Lower leg skin (tissue), 4 donors: Measurements from ENCODE around the gene MSANTD3. TPM values are rescaled to one million over a fixed set of nuclear protein-coding genes. Genes with fewer than 3 reads are reported as not detected.

ENCODE experiments used
- DNase-seq, 2 donors: peaks; one replicate each; pipeline ENCODE4 v3.0.0-alpha.2; 2019; ENCODE audit warnings: low spot score in 2 of 2
- H3K4me3 ChIP-seq: fragments of 200-600 bp; sonication (generic); 2 replicates; pipeline ENCODE4 v1.5.1; 2017; ENCODE audit warnings: mild to moderate bottlenecking, low read depth; ENCODE audit not compliant: poor library complexity, severe bottlenecking
- CTCF ChIP-seq, 3 donors: fragments of 450-650 bp; IDR thresholded peaks; one replicate each; pipeline ENCODE4 v1.5.1; 2016; ENCODE audit warnings: antibody characterized with exemption in 3 of 3, mild to moderate bottlenecking in 3 of 3, moderate library complexity in 2 of 3
- POLR2A ChIP-seq, 2 donors: fragments of 450-650 bp; IDR thresholded peaks; one replicate each; pipeline ENCODE4 v1.6.1; 2016 to 2017; ENCODE audit warnings: antibody characterized with exemption in 2 of 2, mild to moderate bottlenecking in 1 of 2, moderate library complexity in 1 of 2
- WGBS, 2 donors: methylation state at CpG; one replicate each; pipeline ENCODE4 v1.1.5; 2018; 5-methylcytosine and 5-hydroxymethylcytosine counted together
- intact Hi-C: fragments of 100-400 bp; cut with DNase I; formaldehyde crosslinking; loops from one replicate; pipeline ENCODE4 v1.15.0; 2023; ENCODE audit warnings: low total_unique reads
- total RNA-seq, 4 donors: library from RNA; depleted of rRNA; stranded (reverse); fragments of >200 nt; gene quantifications; one replicate each; pipeline ENCODE4 v1.1.0, GENCODE V29; 2016

The MSANTD3 gene
- total RNA-seq, 4 donors from 2014 or later: 12.1 to 18.8 (median 17.2) TPM

- DNase-seq: no peak
- intact Hi-C loops: no loop called here
- TF ChIP-seq CTCF (IDR thresholded peaks at IDR 0.05) (no peak), POLR2A (IDR thresholded peaks at IDR 0.05) (no peak)
- H3K4me3 ChIP-seq: no peak overlapping the region
- WGBS, 2 donors: 78 to 87% methylated on average over 5 of the region's 5 CpGs
These were observed 71.6 kb downstream of the MSANTD3 start for GRCh38 chr9:100498592-100498991.

- 59 to 65% methylated on average over 4 of the region's 4 CpGs for WGBS, 2 donors
- DNase-seq: no peak
These were observed 72.5 kb downstream of the MSANTD3 start for GRCh38 chr9:100499460-100499859.

GRCh38 chr9:100499866-100500265 lies 72.9 kb downstream of the MSANTD3 start:
- DNase-seq: no peak
- intact Hi-C loops: no loop called here
- no peak for TF ChIP-seq CTCF (IDR thresholded peaks at IDR 0.05)
- TF ChIP-seq POLR2A (IDR thresholded peaks at IDR 0.05): no peak
- H3K4me3 ChIP-seq: no peak overlapping the region
- WGBS, 2 donors: 46 to 90% methylated on average over 2 of the region's 2 CpGs

More at GRCh38 chr9:100499460-100499859, 72.5 kb downstream of the MSANTD3 start:
- TF ChIP-seq CTCF (IDR thresholded peaks at IDR 0.05) (no peak), POLR2A (IDR thresholded peaks at IDR 0.05) (no peak)
- H3K4me3 ChIP-seq: no peak overlapping the region
- intact Hi-C loops: no loop called here

Other genes with a start within 250 kb of the MSANTD3 start
- 10 to 100 TPM; 15.5 to 23.9 (median 21.6) TPM for gene TEX10, start 74.2 kb upstream of the MSANTD3 start, total RNA-seq
- gene TMEFF1, start 46.0 kb downstream of the MSANTD3 start, total RNA-seq: not detected
- under 1 TPM in 2 of 4 donors, not detected in 2; 0.29 to 0.34 TPM for gene CAVIN4, start 150.9 kb downstream of the MSANTD3 start, total RNA-seq